Measurements from ENCODE around the gene AURKAIP1. TPM values are rescaled to one million over a fixed set of nuclear protein-coding genes. Genes with fewer than 3 reads are reported as not detected.

AURKAIP1 gene
- total and polyA plus RNA-seq, 4 donors: 38.4 to 175 (median 97.7) TPM

DNA sequence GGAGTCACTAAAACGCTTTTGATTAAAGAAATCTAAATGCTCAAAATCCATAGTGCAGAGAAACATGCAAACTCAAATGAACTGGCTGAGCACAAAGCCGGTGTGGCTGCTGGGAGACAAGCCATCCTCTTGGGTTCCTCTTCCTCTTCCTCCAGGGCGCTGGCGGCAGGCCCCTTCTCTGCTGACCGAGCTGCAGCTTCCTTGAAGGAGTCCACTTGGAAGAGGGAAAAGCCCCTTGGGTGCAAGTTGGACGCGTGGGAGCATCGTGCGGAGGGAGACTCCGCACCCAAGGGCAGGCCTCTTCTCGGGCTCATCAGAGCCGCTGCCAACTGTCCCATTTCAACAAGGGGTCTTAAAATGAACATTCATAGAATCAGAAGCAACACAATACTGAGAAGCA is 16.2 kb upstream of the AURKAIP1 start:
- Histone ChIP-seq H3K9ac (ENCODE audit: low read depth in 1 of 2, low read length in 2 of 2) (no peak overlapping the region), H3K36me3 (ENCODE audit: control insufficient read depth in 4 of 4, insufficient read depth in 3 of 4, low read depth in 1 of 4, low read length in 3 of 4) (peaks cover 46 to 89% (median 72%) of the 10 kb centered on the region in 4 donors), H3K4me1 (ENCODE audit: control insufficient read depth in 4 of 4, insufficient read depth in 4 of 4, low read length in 3 of 4) (no peaks in the 10 kb centered on the region), H3K4me3 (ENCODE audit: low read depth in 1 of 3, low read length in 3 of 3) (no peak overlapping the region), H3K27me3 (ENCODE audit: control insufficient read depth in 4 of 4, insufficient read depth in 4 of 4, low read length in 3 of 4) (no peaks in the 10 kb centered on the region), H3K27ac (ENCODE audit: low read depth in 1 of 2, low read length in 2 of 2) (no peak overlapping the region), H3K9me3 (ENCODE audit: control insufficient read depth in 4 of 4, low read length in 3 of 4) (no peaks in the 10 kb centered on the region)
- TF ChIP-seq NR2F2 (IDR thresholded peaks at IDR 0.05) (no peak), RXRA (IDR thresholded peaks at IDR 0.05) (no peak), RAD21 (IDR thresholded peaks at IDR 0.05) (no peak)
- no peak for DNase-seq (ENCODE audit: low spot score)
- 90% methylated on average over 12 of the region's 12 CpGs for WGBS

DNA sequence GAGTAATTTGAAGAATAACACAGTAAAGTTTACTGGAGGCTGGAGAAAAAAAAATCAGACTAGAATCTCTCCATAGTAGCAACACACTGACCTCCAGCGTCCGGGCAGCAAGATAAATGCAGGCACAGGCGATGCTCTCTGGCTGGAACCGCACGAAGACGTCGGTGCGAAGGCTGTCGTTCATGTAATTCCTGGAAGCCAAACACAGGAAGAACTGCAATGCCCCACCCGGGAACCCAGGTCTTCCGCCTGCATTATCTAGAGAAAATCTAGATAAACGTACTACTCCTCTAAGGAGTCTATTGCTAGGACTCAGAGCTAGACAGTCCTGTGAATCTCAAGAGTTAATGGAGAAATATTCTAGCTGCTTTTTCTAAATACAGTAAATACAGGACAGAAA is 15.7 kb upstream of the AURKAIP1 start:
- no peak for TF ChIP-seq FOXA1 (IDR thresholded peaks at IDR 0.05)
- TF ChIP-seq, protein P1, sequence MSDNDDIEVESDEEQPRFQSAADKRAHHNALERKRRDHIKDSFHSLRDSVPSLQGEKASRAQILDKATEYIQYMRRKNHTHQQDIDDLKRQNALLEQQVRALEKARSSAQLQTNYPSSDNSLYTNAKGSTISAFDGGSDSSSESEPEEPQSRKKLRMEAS (IDR thresholded peaks at IDR 0.05): no peak
- TF ChIP-seq, protein P2, sequence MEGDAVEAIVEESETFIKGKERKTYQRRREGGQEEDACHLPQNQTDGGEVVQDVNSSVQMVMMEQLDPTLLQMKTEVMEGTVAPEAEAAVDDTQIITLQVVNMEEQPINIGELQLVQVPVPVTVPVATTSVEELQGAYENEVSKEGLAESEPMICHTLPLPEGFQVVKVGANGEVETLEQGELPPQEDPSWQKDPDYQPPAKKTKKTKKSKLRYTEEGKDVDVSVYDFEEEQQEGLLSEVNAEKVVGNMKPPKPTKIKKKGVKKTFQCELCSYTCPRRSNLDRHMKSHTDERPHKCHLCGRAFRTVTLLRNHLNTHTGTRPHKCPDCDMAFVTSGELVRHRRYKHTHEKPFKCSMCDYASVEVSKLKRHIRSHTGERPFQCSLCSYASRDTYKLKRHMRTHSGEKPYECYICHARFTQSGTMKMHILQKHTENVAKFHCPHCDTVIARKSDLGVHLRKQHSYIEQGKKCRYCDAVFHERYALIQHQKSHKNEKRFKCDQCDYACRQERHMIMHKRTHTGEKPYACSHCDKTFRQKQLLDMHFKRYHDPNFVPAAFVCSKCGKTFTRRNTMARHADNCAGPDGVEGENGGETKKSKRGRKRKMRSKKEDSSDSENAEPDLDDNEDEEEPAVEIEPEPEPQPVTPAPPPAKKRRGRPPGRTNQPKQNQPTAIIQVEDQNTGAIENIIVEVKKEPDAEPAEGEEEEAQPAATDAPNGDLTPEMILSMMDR (IDR thresholded peaks at IDR 0.05; ENCODE audit: low read depth, low read length, missing input control): no peak
- no peak for DNase-seq (ENCODE audit: low spot score)
- Histone ChIP-seq H3K9ac (ENCODE audit: low read depth in 1 of 2, low read length in 2 of 2) (no peak overlapping the region), H3K27me3 (ENCODE audit: control insufficient read depth in 4 of 4, insufficient read depth in 4 of 4, low read length in 3 of 4) (no peaks in the 10 kb centered on the region), H3K4me1 (ENCODE audit: control insufficient read depth in 4 of 4, insufficient read depth in 4 of 4, low read length in 3 of 4) (no peaks in the 10 kb centered on the region), H3K9me3 (ENCODE audit: control insufficient read depth in 4 of 4, low read length in 3 of 4) (no peaks in the 10 kb centered on the region), H3K27ac (ENCODE audit: low read depth in 1 of 2, low read length in 2 of 2) (no peak overlapping the region), H3K4me3 (ENCODE audit: low read depth in 1 of 3, low read length in 3 of 3) (no peak overlapping the region), H3K36me3 (ENCODE audit: control insufficient read depth in 4 of 4, insufficient read depth in 3 of 4, low read depth in 1 of 4, low read length in 3 of 4) (peaks cover 47 to 94% (median 76%) of the 10 kb centered on the region in 4 donors)
- WGBS: 89% methylated on average over 12 of the region's 12 CpGs

DNA sequence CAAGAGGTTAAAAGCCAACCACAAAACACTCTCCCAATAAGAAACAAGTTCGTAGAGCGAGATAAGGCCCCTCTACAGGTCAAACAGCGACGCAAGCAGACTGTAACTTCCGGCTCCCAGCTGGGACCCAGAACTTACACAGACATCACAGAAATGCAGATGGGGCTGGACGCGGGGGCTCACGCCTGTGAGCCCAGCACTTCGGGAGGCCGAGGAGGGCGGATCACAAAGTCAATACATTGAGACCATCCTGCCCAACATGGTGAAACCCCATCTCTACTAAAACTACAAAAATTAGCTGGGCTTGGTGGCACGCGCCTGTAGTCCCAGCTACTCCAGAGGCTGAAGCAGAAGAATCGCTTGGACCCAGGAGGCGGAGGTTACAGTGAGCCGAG is 13.1 kb upstream of the AURKAIP1 start:
- 97% methylated on average over 16 of the region's 16 CpGs for WGBS
- TF ChIP-seq, protein P1 (IDR thresholded peaks at IDR 0.05): no peak
- TF ChIP-seq, protein P2 (IDR thresholded peaks at IDR 0.05; ENCODE audit: low read depth, low read length, missing input control): no peak
- no peak for TF ChIP-seq JUND (IDR thresholded peaks at IDR 0.05)
- no peak for TF ChIP-seq YY1 (IDR thresholded peaks at IDR 0.05)
- no peak for TF ChIP-seq HNF4A (conservative IDR thresholded peaks at IDR 0.05)
- TF ChIP-seq RXRA (IDR thresholded peaks at IDR 0.05): no peak
- no peak for TF ChIP-seq SP1 (IDR thresholded peaks at IDR 0.05)
- TF ChIP-seq FOXA2 (IDR thresholded peaks at IDR 0.05): no peak
- TF ChIP-seq FOXA1 (IDR thresholded peaks at IDR 0.05): no peak
- TF ChIP-seq, protein P3, sequence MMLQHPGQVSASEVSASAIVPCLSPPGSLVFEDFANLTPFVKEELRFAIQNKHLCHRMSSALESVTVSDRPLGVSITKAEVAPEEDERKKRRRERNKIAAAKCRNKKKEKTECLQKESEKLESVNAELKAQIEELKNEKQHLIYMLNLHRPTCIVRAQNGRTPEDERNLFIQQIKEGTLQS (IDR thresholded peaks at IDR 0.05): no peak
- no peak for TF ChIP-seq GABPA (IDR thresholded peaks at IDR 0.05 in 1 of 2, conservative IDR thresholded peaks at IDR 0.05 in 1 of 2)
- no peak for TF ChIP-seq RAD21 (IDR thresholded peaks at IDR 0.05)
- TF ChIP-seq NR2F2 (IDR thresholded peaks at IDR 0.05): no peak
- no peak for TF ChIP-seq EGR1 (IDR thresholded peaks at IDR 0.05; ENCODE audit: low read depth in 2 of 2)
- no peak for TF ChIP-seq HNF4G (IDR thresholded peaks at IDR 0.05)
- Histone ChIP-seq H3K27ac (ENCODE audit: low read depth in 1 of 2, low read length in 2 of 2) (no peak overlapping the region), H3K4me1 (ENCODE audit: control insufficient read depth in 4 of 4, insufficient read depth in 4 of 4, low read length in 3 of 4) (peaks cover 0 to 10% (median 6%) of the 10 kb centered on the region in 4 donors), H3K36me3 (ENCODE audit: control insufficient read depth in 4 of 4, insufficient read depth in 3 of 4, low read depth in 1 of 4, low read length in 3 of 4) (peaks cover 36 to 73% (median 57%) of the 10 kb centered on the region in 4 donors), H3K9me3 (ENCODE audit: control insufficient read depth in 4 of 4, low read length in 3 of 4) (no peaks in the 10 kb centered on the region), H3K4me3 (ENCODE audit: low read depth in 1 of 3, low read length in 3 of 3) (no peak overlapping the region), H3K9ac (ENCODE audit: low read depth in 1 of 2, low read length in 2 of 2) (no peak overlapping the region), H3K27me3 (ENCODE audit: control insufficient read depth in 4 of 4, insufficient read depth in 4 of 4, low read length in 3 of 4) (no peaks in the 10 kb centered on the region)
- no peak for DNase-seq (ENCODE audit: low spot score)

Measured in liver (tissue), 9 donors.